ENCODE results near the gene CNKSR3. TPM values are rescaled to one million over a fixed set of nuclear protein-coding genes. Genes with fewer than 3 reads are reported as not detected.

CNKSR3 gene
- total RNA-seq, 1 experiment from 2014 or later = 10.3 TPM

DNA sequence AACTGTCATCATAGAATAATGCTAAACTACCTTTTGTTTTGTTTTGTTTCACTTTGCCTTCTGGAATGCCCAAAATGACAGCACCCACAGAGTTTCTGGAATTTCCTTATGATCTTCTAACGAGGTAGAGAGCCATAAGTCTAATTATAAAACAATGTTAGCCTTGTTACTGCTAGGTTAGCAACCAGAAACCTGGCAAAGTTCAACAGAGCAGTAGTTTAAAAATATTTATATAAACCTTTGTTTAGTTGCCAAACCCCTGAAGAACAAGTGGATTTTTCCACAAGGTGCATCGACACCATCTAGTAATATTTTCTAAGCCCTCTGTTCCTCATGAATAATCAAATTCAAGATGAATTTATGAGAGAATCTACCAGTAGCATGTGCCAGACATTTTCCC is 126.3 kb downstream of the CNKSR3 start:
- H3K4me3 ChIP-seq (ENCODE audit: low read depth, low read length, poor library complexity, severe bottlenecking) = no peak overlapping the region
- CTCF ChIA-PET = no interaction called here
- no peak for DNase-seq (ENCODE audit: low spot score)

DNA sequence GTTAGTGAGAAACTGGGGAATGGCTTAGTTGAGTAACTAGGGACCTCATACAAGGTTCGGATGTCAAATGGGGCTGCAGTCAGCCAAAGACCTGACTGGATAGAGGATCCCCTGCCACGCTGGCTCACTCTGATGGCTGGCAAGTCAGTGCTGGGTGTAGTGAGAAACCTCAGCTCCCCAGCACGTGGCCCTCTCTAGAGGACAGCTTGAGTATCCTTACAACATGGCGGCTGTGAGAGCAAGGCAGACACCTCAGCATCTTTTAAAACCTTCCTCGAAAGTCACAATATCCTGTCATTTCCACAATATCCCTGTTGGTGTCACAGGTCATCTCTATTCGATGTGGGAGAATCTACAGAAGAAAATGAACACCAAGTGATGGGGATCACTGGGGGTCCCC is 127.2 kb downstream of the CNKSR3 start:
- H3K27me3 ChIP-seq (replicated peaks; ENCODE audit: insufficient read depth, low read depth, low read length, poor library complexity) = no peaks in the 10 kb centered on the region
- CTCF ChIA-PET = no interaction called here
- TF ChIP-seq EZH2 (IDR thresholded peaks at IDR 0.05; ENCODE audit: borderline replicate concordance, low read depth, low read length, poor library complexity, severe bottlenecking) = no peak
- TF ChIP-seq, protein P1, sequence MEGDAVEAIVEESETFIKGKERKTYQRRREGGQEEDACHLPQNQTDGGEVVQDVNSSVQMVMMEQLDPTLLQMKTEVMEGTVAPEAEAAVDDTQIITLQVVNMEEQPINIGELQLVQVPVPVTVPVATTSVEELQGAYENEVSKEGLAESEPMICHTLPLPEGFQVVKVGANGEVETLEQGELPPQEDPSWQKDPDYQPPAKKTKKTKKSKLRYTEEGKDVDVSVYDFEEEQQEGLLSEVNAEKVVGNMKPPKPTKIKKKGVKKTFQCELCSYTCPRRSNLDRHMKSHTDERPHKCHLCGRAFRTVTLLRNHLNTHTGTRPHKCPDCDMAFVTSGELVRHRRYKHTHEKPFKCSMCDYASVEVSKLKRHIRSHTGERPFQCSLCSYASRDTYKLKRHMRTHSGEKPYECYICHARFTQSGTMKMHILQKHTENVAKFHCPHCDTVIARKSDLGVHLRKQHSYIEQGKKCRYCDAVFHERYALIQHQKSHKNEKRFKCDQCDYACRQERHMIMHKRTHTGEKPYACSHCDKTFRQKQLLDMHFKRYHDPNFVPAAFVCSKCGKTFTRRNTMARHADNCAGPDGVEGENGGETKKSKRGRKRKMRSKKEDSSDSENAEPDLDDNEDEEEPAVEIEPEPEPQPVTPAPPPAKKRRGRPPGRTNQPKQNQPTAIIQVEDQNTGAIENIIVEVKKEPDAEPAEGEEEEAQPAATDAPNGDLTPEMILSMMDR (conservative IDR thresholded peaks at IDR 0.05; ENCODE audit: low read depth, low read length) = no peak
- H3K4me1 ChIP-seq (ENCODE audit: insufficient read depth, low read length, poor library complexity, severe bottlenecking) = no peaks in the 10 kb centered on the region
- H3K36me3 ChIP-seq (ENCODE audit: insufficient read depth, low read length, poor library complexity, severe bottlenecking) = no peaks in the 10 kb centered on the region
- POLR2A ChIA-PET (ENCODE audit: low non-redundant PET) = no interaction called here
- H3K4me3 ChIP-seq (ENCODE audit: low read depth, low read length, poor library complexity, severe bottlenecking) = no peak overlapping the region
- H3K27ac ChIP-seq (ENCODE audit: low read depth, low read length, poor library complexity, severe bottlenecking) = no peak overlapping the region
- intact Hi-C loops (cut with micrococcal nuclease; ENCODE audit: unreplicated experiment) = no loop called here
- DNase-seq (ENCODE audit: low spot score) = no peak
- no TSS peak for BruUV-seq (replicated peaks)
- no peaks in the 10 kb centered on the region for H3K9me3 ChIP-seq (ENCODE audit: low read depth, low read length, poor library complexity, severe bottlenecking)

More for the DNA sequence above, 126.3 kb downstream of the CNKSR3 start:
- intact Hi-C loops (cut with micrococcal nuclease; ENCODE audit: unreplicated experiment) = no loop called here
- H3K4me1 ChIP-seq (ENCODE audit: insufficient read depth, low read length, poor library complexity, severe bottlenecking) = no peaks in the 10 kb centered on the region
- no peaks in the 10 kb centered on the region for H3K27me3 ChIP-seq (replicated peaks; ENCODE audit: insufficient read depth, low read depth, low read length, poor library complexity)
- POLR2A ChIA-PET (ENCODE audit: low non-redundant PET) = no interaction called here
- BruUV-seq (replicated peaks) = no TSS peak
- no peaks in the 10 kb centered on the region for H3K9me3 ChIP-seq (ENCODE audit: low read depth, low read length, poor library complexity, severe bottlenecking)
- H3K36me3 ChIP-seq (ENCODE audit: insufficient read depth, low read length, poor library complexity, severe bottlenecking) = no peaks in the 10 kb centered on the region
- no peak overlapping the region for H3K27ac ChIP-seq (ENCODE audit: low read depth, low read length, poor library complexity, severe bottlenecking)
- TF ChIP-seq, protein P1 (conservative IDR thresholded peaks at IDR 0.05; ENCODE audit: low read depth, low read length) = no peak
- no peak for TF ChIP-seq EZH2 (IDR thresholded peaks at IDR 0.05; ENCODE audit: borderline replicate concordance, low read depth, low read length, poor library complexity, severe bottlenecking)

DNA sequence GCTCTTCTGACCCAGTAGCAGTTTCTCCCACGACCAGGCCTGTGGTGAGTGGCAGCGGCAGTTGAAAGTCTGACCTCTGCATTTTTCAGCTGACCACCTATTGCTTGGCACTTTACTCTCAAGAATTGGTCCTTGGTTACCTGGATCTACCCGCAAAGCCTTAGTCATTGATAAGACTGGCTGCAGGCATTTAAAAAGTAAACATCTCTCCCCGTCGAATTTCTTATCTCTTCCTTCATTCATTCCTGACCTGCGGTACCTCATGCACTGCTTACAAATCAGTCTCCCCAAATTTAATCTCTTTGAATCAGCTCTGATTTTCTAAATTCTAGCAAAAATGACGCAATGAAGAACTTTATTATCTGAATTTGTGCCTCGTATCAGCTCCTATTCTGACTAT is 127.7 kb downstream of the CNKSR3 start:
- CTCF ChIA-PET = no interaction called here
- H3K36me3 ChIP-seq (ENCODE audit: insufficient read depth, low read length, poor library complexity, severe bottlenecking) = no peaks in the 10 kb centered on the region
- H3K27ac ChIP-seq (ENCODE audit: low read depth, low read length, poor library complexity, severe bottlenecking) = no peak overlapping the region
- H3K9me3 ChIP-seq (ENCODE audit: low read depth, low read length, poor library complexity, severe bottlenecking) = no peaks in the 10 kb centered on the region
- TF ChIP-seq EZH2 (IDR thresholded peaks at IDR 0.05; ENCODE audit: borderline replicate concordance, low read depth, low read length, poor library complexity, severe bottlenecking) = no peak
- TF ChIP-seq, protein P1 (conservative IDR thresholded peaks at IDR 0.05; ENCODE audit: low read depth, low read length) = no peak
- intact Hi-C loops (cut with micrococcal nuclease; ENCODE audit: unreplicated experiment) = no loop called here
- no peak for DNase-seq (ENCODE audit: low spot score)
- BruUV-seq (replicated peaks) = no TSS peak
- no peaks in the 10 kb centered on the region for H3K27me3 ChIP-seq (replicated peaks; ENCODE audit: insufficient read depth, low read depth, low read length, poor library complexity)
- no peaks in the 10 kb centered on the region for H3K4me1 ChIP-seq (ENCODE audit: insufficient read depth, low read length, poor library complexity, severe bottlenecking)
- POLR2A ChIA-PET (ENCODE audit: low non-redundant PET) = no interaction called here
- no peak overlapping the region for H3K4me3 ChIP-seq (ENCODE audit: low read depth, low read length, poor library complexity, severe bottlenecking)
